Measurements from ENCODE around the gene OAF.

GRCh38 chr11:120214581-120214980 is 3.7 kb downstream of the OAF start:
- no peak for TF ChIP-seq CTCF (IDR thresholded peaks at IDR 0.05)
- TF ChIP-seq POLR2A (IDR thresholded peaks at IDR 0.05): no peak

Data from heart left ventricle (tissue), 13 donors.